ENCODE data around the gene TAF1A.

GRCh38 chr1:222631611-222632208 is 42.0 kb upstream of the TAF1A start:
- TF ChIP-seq POLR2A (IDR thresholded peaks at IDR 0.05; ENCODE audit: low read length) (no peak), GATA1 (IDR thresholded peaks at IDR 0.05; ENCODE audit: low read depth, low read length) (no peak)
